IPS-11a (cell line): ENCODE data around the gene HNF4A.
A peak's percentile ranks its signal among the peaks of the same experiment; 100 is the strongest.
"Not testable (repeated sequence)": the region's sequence is repeated elsewhere in the genome, so short reads cannot be mapped to it uniquely, and the experiment has no call there.

Experiments
- H3K4me3 ChIP-seq: one replicate; pipeline ENCODE4 v1.5.1; 2013; ENCODE audit warnings: low read depth, low read length, control low read depth

Gene HNF4A

DNA sequence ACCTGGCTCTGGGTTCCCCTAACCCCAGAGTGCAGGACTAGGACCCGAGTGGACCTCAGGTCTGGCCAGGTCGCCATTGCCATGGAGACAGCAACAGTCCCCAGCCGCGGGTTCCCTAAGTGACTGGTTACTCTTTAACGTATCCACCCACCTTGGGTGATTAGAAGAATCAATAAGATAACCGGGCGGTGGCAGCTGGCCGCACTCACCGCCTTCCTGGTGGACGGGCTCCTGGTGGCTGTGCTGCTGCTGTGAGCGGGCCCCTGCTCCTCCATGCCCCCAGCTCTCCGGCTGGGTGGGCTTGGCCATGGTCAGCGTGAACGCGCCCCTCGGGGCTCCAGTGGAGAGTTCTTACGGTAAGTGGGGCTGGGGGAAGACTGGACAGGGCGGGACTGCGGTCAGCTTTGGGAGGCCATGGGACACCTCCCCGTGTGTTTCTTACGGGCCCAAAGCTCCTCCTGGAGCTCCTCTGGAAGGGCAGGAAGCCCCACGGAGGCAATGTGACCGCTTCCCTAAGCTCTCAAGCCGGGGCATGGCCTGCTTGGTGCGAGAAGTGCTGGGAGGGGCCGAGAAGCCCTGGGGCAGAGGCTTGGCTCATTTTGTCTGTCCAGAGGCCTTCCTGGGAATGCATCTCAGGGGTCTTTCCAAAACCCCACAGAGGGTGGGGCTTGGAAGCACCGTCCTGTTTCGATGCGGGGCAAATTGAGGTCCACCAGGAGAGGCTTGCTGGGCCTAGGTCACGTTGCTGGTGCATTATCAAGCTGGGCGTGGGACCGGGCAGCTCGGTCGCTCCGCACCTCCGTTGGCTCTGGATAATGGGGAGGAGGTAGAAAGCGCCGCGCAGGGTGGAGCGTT, at the start of gene HNF4A:
HNF4A (plus strand) TSS at position 202 of the 855 bp plus-strand sequence; CDS start at position 308, 106 bp downstream.
- no peak within 1 kb of the TSS for H3K4me3 ChIP-seq

DNA sequence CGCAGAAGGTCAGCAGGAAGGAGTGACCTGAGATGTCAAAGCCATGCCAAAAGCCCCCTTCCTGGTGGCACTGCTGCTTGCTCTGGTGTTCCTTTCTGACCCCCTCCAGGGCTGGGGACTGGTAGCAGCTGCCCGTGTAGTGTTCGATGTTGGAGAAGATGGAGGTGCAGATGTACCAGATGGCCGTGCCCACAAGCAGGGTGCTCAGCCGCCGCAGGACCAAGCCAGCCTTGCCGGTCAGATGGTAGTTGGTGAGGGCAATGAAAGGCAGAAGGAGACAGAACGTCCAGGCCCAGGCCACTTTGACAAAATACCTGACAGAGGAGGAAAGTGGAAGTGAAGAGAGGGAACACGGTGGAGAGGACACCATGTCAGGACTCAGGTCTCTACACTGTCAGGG, 48.6 kb upstream of the HNF4A start:
- H3K4me3 ChIP-seq = no peak overlapping the region

DNA sequence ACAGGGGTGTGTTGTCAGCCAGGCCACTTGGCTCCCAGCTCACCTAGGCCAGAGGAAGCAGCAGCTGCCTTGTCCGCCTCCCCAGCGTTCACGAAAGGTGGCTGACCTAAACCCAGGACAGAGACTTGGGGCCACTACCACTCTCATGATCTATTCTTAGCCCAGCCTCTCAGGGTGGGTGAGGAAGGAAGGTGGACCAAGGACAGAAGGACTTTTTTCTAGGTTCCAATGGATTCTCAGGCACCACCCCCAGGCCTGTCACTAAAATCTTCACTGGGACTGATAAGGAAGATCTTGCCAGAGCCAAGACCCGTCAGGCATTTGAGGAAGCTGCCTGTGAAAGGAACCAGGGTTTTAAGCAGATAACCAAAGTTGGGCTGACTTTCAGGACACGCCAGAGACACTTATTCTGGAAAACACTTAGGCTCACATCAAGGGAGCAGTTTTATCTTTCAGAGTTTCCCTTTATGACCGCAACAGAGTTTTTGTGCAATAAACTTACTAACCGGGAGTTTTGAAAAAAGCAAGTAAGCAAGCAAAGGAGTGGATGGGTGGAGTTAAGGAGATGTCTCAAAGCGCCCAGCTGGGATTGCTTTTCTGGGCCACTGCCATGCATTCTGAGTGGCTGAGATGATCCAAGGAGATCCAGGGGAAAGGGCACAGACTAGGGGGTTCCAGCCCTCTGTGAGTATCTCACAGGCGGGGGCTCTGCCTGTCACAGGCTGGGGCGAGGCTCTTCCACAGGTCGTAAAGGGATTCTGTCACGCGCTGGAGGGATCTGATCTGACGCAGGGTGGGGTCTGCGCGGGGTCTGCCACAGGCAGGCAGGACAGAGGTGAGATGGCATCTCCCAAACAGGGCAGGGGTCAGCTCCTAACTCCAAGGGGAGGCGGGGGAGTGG, 45.5 kb upstream of the HNF4A start:
- H3K4me3 ChIP-seq = peak overlapping the region; percentile 77

GRCh38 chr20:44310664-44311639, 44.5 kb upstream of the HNF4A start, which contains the start of gene FITM2:
TSS of gene FITM2 (minus strand) at chr20:44311202. CDS start at chr20:44311148, 54 bp downstream.
- H3K4me3 ChIP-seq = peak within 1 kb of the TSS; percentile 77

GRCh38 chr20:44314870-44315269, 40.6 kb upstream of the HNF4A start:
- H3K4me3 ChIP-seq = no peak overlapping the region

GRCh38 chr20:44319839-44320422, 35.6 kb upstream of the HNF4A start:
- no peak overlapping the region for H3K4me3 ChIP-seq

GRCh38 chr20:44324343-44324742, 31.2 kb upstream of the HNF4A start:
- H3K4me3 ChIP-seq = no peak overlapping the region

- peak overlapping the region; percentile 6 for H3K4me3 ChIP-seq
Observed at GRCh38 chr20:44326391-44327159, 28.9 kb upstream of the HNF4A start.

GRCh38 chr20:44327748-44328147, 27.8 kb upstream of the HNF4A start:
- not testable (repeated sequence) for H3K4me3 ChIP-seq

DNA sequence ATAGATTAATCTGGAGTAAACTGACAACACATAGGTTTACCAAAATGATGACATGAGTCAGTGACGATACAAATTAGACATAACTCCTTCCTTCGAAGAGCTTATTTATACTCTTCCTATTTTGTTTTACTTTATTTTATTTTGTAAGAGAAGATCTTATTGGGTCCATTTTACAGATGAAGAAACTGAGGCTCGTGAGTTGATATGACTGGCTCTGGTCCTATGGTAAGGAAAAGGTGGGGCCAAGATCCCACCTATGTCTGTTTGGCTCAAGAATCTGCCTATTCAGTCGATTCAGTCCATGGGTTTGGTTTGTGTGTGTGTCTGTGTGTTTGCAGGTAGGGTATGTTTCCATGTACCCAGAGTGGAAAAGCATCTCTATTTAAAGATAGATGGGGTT, 27.1 kb upstream of the HNF4A start:
- H3K4me3 ChIP-seq = no peak overlapping the region

DNA sequence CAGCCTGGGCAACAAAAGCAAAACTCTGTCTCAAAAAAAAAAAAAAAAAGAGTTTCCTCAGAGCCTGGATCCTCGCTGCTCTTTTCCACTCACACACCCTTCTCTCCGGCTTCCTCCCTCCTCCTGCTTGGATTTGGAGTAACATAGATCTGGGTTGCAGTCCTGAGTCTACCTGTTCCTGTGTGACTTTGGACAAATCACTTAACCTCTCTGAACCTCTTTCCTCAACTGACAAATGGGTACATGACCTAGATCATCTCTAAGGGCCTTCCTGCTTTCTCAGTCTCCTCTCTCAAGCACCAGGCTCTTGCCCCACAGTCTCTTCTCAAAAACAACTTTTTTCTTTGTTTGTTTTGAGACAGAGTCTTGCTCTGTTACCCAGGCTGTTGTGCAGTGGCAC, 24.3 kb upstream of the HNF4A start:
- no peak overlapping the region for H3K4me3 ChIP-seq

GRCh38 chr20:44334306-44334705, 21.2 kb upstream of the HNF4A start:
- no peak overlapping the region for H3K4me3 ChIP-seq

- H3K4me3 ChIP-seq = no peak overlapping the region
Observed at GRCh38 chr20:44334709-44335108, 20.8 kb upstream of the HNF4A start.

- H3K4me3 ChIP-seq = no peak overlapping the region
Observed at GRCh38 chr20:44335675-44336074, 19.8 kb upstream of the HNF4A start.

- H3K4me3 ChIP-seq = no peak overlapping the region
Observed at GRCh38 chr20:44336086-44336485, 19.4 kb upstream of the HNF4A start.

- no peak within 1 kb of the TSS for H3K4me3 ChIP-seq
Observed at GRCh38 chr20:44336725-44337380, 18.6 kb upstream of the HNF4A start, which contains the start of gene R3HDML. TSS of gene R3HDML (plus strand) at chr20:44337043. CDS start at chr20:44337158, 115 bp downstream.

DNA sequence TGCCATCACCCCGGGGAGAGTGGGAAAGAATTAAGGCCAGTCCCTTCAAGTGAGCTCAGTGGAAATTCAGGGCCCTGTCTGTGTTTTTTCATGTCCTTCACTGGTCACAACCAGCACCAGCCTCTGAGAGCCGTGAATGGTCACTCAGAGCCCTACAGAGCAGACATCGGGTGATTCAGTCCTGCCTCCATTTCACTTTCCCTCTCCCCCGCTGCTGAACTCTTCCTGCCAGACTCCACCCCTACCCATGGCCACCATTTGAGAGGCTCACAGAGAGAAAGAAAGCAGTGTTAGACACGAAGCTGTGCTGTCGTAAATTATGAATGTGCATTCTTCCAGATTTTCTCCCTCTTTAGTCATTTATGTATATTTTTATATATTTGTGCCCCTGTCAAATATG, 13.3 kb upstream of the HNF4A start:
- H3K4me3 ChIP-seq = no peak overlapping the region

- H3K4me3 ChIP-seq = no peak overlapping the region
Observed at GRCh38 chr20:44343162-44343675, 12.3 kb upstream of the HNF4A start.

GRCh38 chr20:44344723-44345122, 10.8 kb upstream of the HNF4A start:
- H3K4me3 ChIP-seq = no peak overlapping the region
